ENCODE data around the gene SYT8.
"Not testable (repeated sequence)": the region's sequence is repeated elsewhere in the genome, so short reads cannot be mapped to it uniquely, and the experiment has no call there.

The SYT8 gene

DNA sequence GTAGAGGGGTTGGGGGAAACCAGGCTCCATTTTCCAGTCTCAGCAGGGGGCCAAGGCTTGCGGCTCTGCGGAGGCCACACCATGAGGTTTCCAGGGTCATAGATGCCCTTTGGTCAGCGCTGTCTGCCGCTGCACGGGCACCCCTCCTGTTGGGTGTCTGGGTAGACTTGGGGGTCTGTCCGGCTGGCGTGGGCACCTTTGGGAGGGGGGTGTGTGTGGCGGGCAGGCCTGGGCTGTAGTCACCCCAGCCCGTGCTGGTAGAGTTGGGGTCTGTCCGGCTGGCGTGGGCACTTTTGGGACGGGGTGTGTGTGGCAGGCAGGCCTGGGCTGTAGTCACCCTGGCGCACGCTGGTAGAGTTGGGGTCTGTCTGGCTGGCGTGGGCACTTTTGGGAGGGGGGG, 36.7 kb downstream of the SYT8 start:
- TF ChIP-seq, protein P1, sequence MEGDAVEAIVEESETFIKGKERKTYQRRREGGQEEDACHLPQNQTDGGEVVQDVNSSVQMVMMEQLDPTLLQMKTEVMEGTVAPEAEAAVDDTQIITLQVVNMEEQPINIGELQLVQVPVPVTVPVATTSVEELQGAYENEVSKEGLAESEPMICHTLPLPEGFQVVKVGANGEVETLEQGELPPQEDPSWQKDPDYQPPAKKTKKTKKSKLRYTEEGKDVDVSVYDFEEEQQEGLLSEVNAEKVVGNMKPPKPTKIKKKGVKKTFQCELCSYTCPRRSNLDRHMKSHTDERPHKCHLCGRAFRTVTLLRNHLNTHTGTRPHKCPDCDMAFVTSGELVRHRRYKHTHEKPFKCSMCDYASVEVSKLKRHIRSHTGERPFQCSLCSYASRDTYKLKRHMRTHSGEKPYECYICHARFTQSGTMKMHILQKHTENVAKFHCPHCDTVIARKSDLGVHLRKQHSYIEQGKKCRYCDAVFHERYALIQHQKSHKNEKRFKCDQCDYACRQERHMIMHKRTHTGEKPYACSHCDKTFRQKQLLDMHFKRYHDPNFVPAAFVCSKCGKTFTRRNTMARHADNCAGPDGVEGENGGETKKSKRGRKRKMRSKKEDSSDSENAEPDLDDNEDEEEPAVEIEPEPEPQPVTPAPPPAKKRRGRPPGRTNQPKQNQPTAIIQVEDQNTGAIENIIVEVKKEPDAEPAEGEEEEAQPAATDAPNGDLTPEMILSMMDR (IDR thresholded peaks at IDR 0.05; ENCODE audit: borderline replicate concordance, control extremely low read depth, extremely low read depth, insufficient read depth, missing control alignments): no peak
- DNase-seq (ENCODE audit: low spot score): no peak
- in situ Hi-C loops (cut with MboI; ENCODE audit: low sequenced_read_pairs, unreplicated experiment): no loop called here

DNA sequence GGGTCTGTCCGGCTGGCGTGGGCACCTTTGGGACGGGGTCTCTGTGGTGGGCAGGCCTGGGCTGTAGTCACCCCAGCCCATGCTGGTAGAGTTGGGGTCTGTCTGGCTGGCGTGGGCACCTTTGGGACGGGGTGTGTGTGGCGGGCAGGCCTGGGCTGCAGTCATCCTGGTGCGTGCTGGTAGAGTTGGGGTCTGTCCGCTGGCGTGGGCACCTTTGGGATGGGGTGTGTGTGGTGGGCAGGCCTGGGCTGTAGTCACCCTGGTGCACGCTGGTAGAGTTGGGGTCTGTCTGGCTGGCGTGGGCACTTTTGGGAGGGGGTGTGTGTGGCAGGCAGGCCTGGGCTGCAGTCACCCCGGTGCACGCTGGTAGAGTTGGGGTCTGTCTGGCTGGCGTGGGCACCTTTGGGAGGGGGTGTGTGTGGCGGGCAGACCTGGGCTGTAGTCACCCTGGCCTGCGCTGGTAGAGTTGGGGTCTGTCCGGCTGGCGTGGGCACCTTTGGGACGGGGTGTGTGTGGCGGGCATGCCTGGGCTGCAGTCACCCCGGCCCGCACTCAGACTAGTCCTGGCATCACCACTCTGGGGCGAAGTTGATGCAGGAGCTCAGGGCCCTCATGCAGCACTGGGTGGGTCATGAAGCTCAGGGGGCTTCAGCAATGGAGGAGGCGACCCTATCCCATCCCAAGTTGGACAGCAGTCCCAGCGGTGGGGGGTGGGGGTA, 37.6 kb downstream of the SYT8 start:
- in situ Hi-C loops (cut with MboI; ENCODE audit: low sequenced_read_pairs, unreplicated experiment): no loop called here
- TF ChIP-seq, protein P1 (IDR thresholded peaks at IDR 0.05; ENCODE audit: borderline replicate concordance, control extremely low read depth, extremely low read depth, insufficient read depth, missing control alignments): no peak
- no peak for DNase-seq (ENCODE audit: low spot score)

DNA sequence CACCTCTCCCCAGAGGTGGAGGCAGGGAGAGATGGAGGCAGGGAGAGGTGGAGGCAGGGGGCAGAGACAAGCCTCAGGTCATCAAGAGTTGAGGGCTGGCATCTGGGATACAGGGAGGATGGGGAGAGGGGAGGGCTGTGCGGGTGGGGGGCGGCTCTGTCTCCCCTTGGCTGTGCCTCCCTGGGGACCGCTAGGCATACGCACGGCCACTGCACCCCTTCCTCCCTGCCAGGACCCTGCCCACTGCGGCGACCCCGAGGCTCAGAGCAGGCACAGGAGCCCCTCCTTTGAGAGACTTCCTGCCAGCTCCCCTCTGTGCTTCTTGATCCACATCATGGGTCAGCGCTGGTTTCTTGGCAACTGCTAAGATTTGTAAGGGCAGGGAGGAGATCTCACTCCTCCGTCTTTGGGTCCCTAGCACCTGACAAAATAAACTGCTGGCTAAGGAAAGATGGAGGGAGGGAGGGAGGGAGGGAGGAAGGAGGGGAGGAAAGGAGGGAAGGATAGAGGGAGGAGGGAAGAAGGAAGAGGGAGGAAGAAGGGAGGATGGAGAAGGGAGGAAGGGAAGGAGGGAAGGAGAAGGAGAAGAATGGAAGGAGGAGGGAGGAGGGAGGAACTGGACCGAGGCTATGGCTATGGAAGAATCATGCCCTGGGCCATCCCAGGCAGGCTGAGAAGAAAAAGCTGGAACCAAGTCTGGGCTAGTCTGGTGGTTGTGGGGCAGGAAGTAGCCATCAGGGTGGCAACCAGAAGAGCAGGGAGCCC, 38.4 kb downstream of the SYT8 start:
- in situ Hi-C loops (cut with MboI; ENCODE audit: low sequenced_read_pairs, unreplicated experiment): no loop called here
- no peak for DNase-seq (ENCODE audit: low spot score)
- TF ChIP-seq, protein P1 (IDR thresholded peaks at IDR 0.05; ENCODE audit: borderline replicate concordance, control extremely low read depth, extremely low read depth, insufficient read depth, missing control alignments): no peak

DNA sequence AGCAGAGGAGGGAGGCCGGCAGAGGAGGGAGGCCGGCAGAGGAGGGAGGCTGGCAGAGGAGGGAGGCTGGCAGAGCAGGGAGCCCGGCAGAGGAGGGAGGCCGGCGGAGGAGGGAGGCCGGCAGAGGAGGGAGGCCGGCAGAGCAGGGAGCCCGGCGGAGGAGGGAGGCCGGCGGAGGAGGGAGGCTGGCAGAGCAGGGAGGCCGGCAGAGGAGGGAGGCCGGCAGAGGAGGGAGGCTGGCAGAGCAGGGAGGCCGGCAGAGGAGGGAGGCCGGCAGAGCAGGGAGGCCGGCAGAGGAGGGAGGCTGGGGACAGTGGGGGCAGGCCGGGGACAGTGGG, 39.0 kb downstream of the SYT8 start:
- DNase-seq (ENCODE audit: low spot score); in situ Hi-C loops (cut with MboI; ENCODE audit: low sequenced_read_pairs, unreplicated experiment): not testable (repeated sequence)

DNA sequence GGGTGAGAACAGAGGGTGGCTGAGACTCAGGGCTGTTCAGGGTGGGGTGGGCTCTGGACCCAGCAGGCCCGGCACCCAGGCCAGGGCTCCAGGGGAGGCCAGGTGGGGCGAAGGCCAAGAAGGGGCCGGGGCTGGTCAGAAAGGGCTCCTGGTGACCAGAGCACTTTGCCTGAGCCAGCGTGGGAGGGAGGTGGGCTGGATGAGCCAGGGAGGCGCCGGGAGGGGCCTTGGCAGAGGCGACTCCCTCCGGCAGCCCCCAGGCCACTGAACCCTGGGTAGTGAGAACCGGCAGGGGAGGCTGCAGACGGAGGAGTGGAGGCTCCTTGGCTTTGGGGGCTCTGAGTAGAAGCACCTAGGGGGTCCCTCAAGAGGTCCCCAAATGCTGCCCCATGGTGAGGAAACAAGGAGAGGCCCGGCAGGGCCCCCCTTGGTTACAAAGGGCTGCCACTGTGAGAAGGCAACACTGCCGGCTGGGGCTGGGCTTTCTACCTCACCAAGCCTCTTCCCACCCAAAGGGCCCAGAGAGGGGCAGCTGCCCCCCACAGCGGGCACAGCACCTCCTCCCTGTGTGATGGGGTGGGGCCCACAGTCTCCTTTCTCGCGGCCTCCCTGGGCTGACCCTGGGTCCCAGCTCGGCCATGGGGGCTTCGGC, 39.8 kb downstream of the SYT8 start:
- in situ Hi-C loops (cut with MboI; ENCODE audit: low sequenced_read_pairs, unreplicated experiment); DNase-seq (ENCODE audit: low spot score): not testable (repeated sequence)

DNA sequence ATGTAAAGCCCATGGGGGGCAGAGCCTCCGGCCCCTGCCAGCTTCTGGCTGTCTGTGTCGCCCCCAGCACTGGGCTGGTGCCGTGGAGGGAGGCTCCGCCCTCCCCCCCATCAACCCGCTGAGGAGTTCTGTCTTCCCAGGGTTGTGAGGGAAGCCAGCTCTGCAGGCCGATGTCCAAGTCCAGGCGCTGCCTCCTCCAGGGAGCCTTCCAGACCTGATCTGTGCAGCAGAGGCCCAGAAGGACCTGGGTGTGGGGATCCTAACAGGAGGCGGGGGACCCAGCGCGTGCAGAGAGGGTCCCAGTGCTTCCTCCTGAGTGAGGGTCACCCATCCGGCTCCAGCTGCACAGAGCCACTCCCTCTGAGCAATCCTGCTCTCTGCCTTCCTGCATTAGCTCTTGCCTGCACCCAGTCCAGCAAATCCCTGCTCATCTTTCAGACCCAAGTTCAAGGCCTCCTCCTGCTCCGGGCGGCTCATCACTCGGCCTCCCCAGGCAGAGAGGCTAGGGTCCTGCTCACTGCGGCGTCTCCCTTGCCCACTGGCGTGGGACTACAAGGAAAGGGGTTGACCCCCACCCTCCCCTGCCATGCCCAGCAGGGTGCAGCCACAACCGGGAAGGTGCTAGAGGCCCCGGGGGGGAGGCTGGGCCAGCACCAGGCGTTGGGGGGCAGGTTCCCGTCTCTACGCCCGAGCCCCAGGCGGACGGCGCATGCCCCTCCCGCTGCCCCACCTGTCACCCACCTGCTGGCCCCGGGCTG, 40.5 kb downstream of the SYT8 start:
- in situ Hi-C loops (cut with MboI; ENCODE audit: low sequenced_read_pairs, unreplicated experiment): no loop called here
- DNase-seq (ENCODE audit: low spot score): no peak
- TF ChIP-seq, protein P1 (IDR thresholded peaks at IDR 0.05; ENCODE audit: borderline replicate concordance, control extremely low read depth, extremely low read depth, insufficient read depth, missing control alignments): no peak

DNA sequence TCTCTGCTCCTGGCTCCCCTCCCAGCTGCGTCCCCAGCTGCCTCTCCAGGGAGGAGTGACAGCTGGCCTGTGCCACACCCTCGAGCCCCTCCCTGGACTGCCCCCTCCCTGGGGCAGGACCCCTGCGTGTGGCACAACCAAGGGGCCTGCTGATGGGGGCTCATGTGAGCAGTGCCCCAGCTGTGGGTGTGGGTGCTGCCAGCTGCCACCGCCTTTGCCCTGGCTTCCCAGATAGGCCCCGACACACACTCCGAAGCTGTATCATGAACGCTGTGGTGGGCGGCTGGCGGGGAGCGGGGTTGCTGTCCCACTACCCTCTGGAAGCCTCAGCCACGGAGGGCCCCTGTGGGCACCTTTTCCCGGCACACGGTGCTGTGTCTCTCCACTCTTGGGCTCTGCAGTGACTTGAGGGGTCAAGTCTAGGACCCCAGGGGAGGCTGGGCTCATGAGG, 41.1 kb downstream of the SYT8 start:
- in situ Hi-C loops (cut with MboI; ENCODE audit: low sequenced_read_pairs, unreplicated experiment); DNase-seq (ENCODE audit: low spot score): not testable (repeated sequence)

Measured in GM13976 (cell line).